Activated B cell treated with CpG ODN at 0.5 μM for 24 hours (primary cell): ENCODE data around the gene CCDC182. TPM values are rescaled to one million over a fixed set of nuclear protein-coding genes. Genes with fewer than 3 reads are reported as not detected.

Experiments used
- ATAC-seq: fragments of 200-7000 bp; cut with Tn5 transposase; one replicate; pipeline ENCODE4 v1.10.0; 2021; ENCODE audit warnings: low read depth, mild to moderate bottlenecking, moderate library complexity
- CTCF ChIA-PET: fragments of 350-600 bp; sonication (Branson Sonifier 250); formaldehyde crosslinking; loops from one replicate; lab custom pipeline; 2021; ENCODE audit warnings: antibody characterized with exemption; lab: Charles Lee
- POLR2A ChIA-PET: fragments of 350-600 bp; sonication (Branson Sonifier 250); formaldehyde crosslinking; loops from one replicate; lab custom pipeline; 2021; ENCODE audit warnings: antibody characterized with exemption; lab: Charles Lee
- DNase-seq: peaks from one replicate; pipeline ENCODE4 v3.0.0; 2022
- H3K27ac Mint-ChIP-seq: one replicate; pipeline ENCODE4 v1.8.0; 2020; ENCODE audit warnings: mixed read lengths
- H3K27me3 Mint-ChIP-seq: one replicate; pipeline ENCODE4 v1.8.0; 2021; ENCODE audit warnings: mixed read lengths
- H3K36me3 Mint-ChIP-seq: one replicate; pipeline ENCODE4 v1.8.0; 2021; ENCODE audit warnings: low read depth, mixed read lengths
- H3K4me1 Mint-ChIP-seq: one replicate; pipeline ENCODE4 v1.8.0; 2021; ENCODE audit warnings: mixed read lengths
- H3K4me3 Mint-ChIP-seq: one replicate; pipeline ENCODE4 v1.8.0; 2020; ENCODE audit warnings: mild to moderate bottlenecking, mixed read lengths
- H3K9me3 Mint-ChIP-seq: one replicate; pipeline ENCODE4 v1.8.0; 2020; ENCODE audit warnings: mixed read lengths
- intact Hi-C: fragments of 100-400 bp; cut with micrococcal nuclease; formaldehyde crosslinking; loops from one replicate; pipeline ENCODE4 v1.15.1; 2024
- total RNA-seq: library from RNA; stranded (reverse); gene quantifications from 2 replicates; pipeline ENCODE4 v1.2.3, GENCODE V29; 2022
- TF ChIP-seq, protein P1 (sequence below): fragments of 200-600 bp; IDR thresholded peaks from one replicate; pipeline ENCODE4 v1.8.0; 2022; ENCODE audit warnings: antibody characterized with exemption, mild to moderate bottlenecking

The CCDC182 gene
- total RNA-seq, 1 donor from 2014 or later: not detected

DNA sequence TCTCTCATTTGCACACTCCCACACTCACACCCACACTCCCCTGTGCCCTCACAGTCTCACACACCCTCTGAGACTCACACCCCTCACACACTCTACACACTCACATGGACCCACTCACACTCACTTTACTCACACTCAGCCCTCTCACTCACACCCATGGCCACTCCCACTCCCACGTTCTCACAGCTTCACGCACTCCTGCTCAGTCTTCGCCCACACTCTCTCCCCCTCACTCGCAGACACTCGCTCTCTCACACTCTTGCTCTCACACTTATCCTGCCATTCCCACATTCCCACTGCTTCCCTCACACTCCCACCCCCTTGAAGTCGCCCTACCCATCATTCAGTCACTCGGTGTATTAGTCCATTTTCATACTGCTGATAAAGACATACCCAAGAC is 47.9 kb downstream of the CCDC182 start:
- CTCF ChIA-PET: no interaction called here
- ATAC-seq (no peak), DNase-seq (no peak)
- Mint-ChIP-seq H3K36me3 (no peaks in the 10 kb centered on the region), H3K27me3 (no peaks in the 10 kb centered on the region), H3K4me3 (no peak overlapping the region), H3K4me1 (peaks cover 16% of the 10 kb centered on the region), H3K27ac (no peak overlapping the region), H3K9me3 (peaks cover 7% of the 10 kb centered on the region)
- TF ChIP-seq, protein P1, sequence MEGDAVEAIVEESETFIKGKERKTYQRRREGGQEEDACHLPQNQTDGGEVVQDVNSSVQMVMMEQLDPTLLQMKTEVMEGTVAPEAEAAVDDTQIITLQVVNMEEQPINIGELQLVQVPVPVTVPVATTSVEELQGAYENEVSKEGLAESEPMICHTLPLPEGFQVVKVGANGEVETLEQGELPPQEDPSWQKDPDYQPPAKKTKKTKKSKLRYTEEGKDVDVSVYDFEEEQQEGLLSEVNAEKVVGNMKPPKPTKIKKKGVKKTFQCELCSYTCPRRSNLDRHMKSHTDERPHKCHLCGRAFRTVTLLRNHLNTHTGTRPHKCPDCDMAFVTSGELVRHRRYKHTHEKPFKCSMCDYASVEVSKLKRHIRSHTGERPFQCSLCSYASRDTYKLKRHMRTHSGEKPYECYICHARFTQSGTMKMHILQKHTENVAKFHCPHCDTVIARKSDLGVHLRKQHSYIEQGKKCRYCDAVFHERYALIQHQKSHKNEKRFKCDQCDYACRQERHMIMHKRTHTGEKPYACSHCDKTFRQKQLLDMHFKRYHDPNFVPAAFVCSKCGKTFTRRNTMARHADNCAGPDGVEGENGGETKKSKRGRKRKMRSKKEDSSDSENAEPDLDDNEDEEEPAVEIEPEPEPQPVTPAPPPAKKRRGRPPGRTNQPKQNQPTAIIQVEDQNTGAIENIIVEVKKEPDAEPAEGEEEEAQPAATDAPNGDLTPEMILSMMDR: no peak
- intact Hi-C loops: no loop called here
- POLR2A ChIA-PET: no interaction called here

GRCh38 chr17:57696050-57696449 is 49.0 kb downstream of the CCDC182 start:
- POLR2A ChIA-PET: no interaction called here
- Mint-ChIP-seq H3K4me3 (no peak overlapping the region), H3K27ac (no peak overlapping the region), H3K36me3 (peaks cover 3% of the 10 kb centered on the region), H3K9me3 (peaks cover 10% of the 10 kb centered on the region), H3K4me1 (peaks cover 16% of the 10 kb centered on the region), H3K27me3 (no peaks in the 10 kb centered on the region)
- ATAC-seq: no peak
- TF ChIP-seq, protein P1: no peak
- DNase-seq: no peak
- CTCF ChIA-PET: interaction anchor here (1.7 kb wide), 1 partner anchor 453 kb away, joined by 7 read pairs; no protein-coding TSS in a partner anchor
- intact Hi-C loops: no loop called here

Other genes with a start within 250 kb of the CCDC182 start
- gene MRPS23, start 104.7 kb upstream of the CCDC182 start, total RNA-seq: 37.9 and 47.4 TPM in 2 replicates
- gene CUEDC1, start 210.1 kb upstream of the CCDC182 start, total RNA-seq: not detected in 2 replicates
- 40.5 and 45.1 TPM in 2 replicates for gene VEZF1, start 243.0 kb upstream of the CCDC182 start, total RNA-seq